Naive B cell (primary cell): ENCODE measurements around the gene GIT1. TPM values are rescaled to one million over a fixed set of nuclear protein-coding genes. Genes with fewer than 3 reads are reported as not detected.
"Not testable (repeated sequence)": the region's sequence is repeated elsewhere in the genome, so short reads cannot be mapped to it uniquely, and the experiment has no call there.

Experiments used
- ATAC-seq, 2 donors: fragments of 150-1000 bp; cut with Tn5 transposase; 2 replicates each; pipeline ENCODE4 v1.10.0; 2021; ENCODE audit warnings: low read depth in 2 of 2, mild to moderate bottlenecking in 2 of 2, moderate library complexity in 2 of 2
- DNase-seq: peaks from one replicate; pipeline ENCODE4 v3.0.0; 2022
- H3K27ac Mint-ChIP-seq, 6 donors: one replicate each; pipeline ENCODE4 v1.8.0; 2020 to 2022; ENCODE audit warnings: mild to moderate bottlenecking in 6 of 6, mixed read lengths in 6 of 6, moderate library complexity in 5 of 6, inconsistent platforms in 2 of 6
- H3K27me3 Mint-ChIP-seq, 3 donors: one replicate each; pipeline ENCODE4 v1.8.0; 2021 to 2022; ENCODE audit warnings: mixed read lengths in 3 of 3, mild to moderate bottlenecking in 1 of 3
- H3K36me3 Mint-ChIP-seq, 2 donors: one replicate each; pipeline ENCODE4 v1.8.0; 2020 to 2022; ENCODE audit warnings: mixed read lengths in 2 of 2, inconsistent platforms in 1 of 2, mild to moderate bottlenecking in 1 of 2
- H3K4me1 Mint-ChIP-seq, 3 donors: one replicate each; pipeline ENCODE4 v1.8.0; 2020 to 2022; ENCODE audit warnings: mixed read lengths in 3 of 3, inconsistent platforms in 1 of 3, mild to moderate bottlenecking in 1 of 3, moderate library complexity in 1 of 3
- H3K4me3 Mint-ChIP-seq, 8 donors: one replicate each; pipeline ENCODE4 v1.8.0; 2020 to 2022; ENCODE audit warnings: mild to moderate bottlenecking in 8 of 8, mixed read lengths in 8 of 8, moderate library complexity in 8 of 8, inconsistent platforms in 2 of 8
- H3K9me3 Mint-ChIP-seq, 7 donors: one replicate each; pipeline ENCODE4 v1.8.0; 2020 to 2022; ENCODE audit warnings: mixed read lengths in 7 of 7, mild to moderate bottlenecking in 5 of 7, inconsistent platforms in 2 of 7, moderate library complexity in 1 of 7
- polyA plus RNA-seq, 6 donors: library from polyadenylated mRNA; unstranded; fragments of 300-500 nt; fragmentation: Illumina TruSeq; gene quantifications; one replicate each; pipeline ENCODE4 v1.2.3, GENCODE V29; 2021; ENCODE audit warnings: low read depth in 6 of 6

GIT1 gene
- polyA plus RNA-seq, 6 donors from 2014 or later = 1.6 to 12.9 (median 4.4) TPM

GRCh38 chr17:29568331-29569244 lies 20.9 kb downstream of the GIT1 start, which contains the start of gene TP53I13:
Gene TP53I13 (plus strand): TSS chr17:29568701. CDS start chr17:29568759, 58 bp downstream.
- Mint-ChIP-seq H3K4me1 (peaks cover 30 to 58% (median 44%) of the 10 kb centered on the region in 3 donors), H3K36me3 (no peaks in the 10 kb centered on the region), H3K9me3 (no peaks in the 10 kb centered on the region), H3K27ac (peak within 1 kb of the TSS; percentile 90 to 98 (median 97)), H3K27me3 (no peaks in the 10 kb centered on the region), H3K4me3 (peak within 1 kb of the TSS; percentile 94 to 99 (median 98))
- peak; percentile 86 for DNase-seq
- ATAC-seq = peak; percentile 50 to 54

GRCh38 chr17:29567554-29568330 lies 21.7 kb downstream of the GIT1 start:
- H3K27me3 Mint-ChIP-seq = no peaks in the 10 kb centered on the region
- H3K4me1 Mint-ChIP-seq = peaks cover 32 to 55% (median 43%) of the 10 kb centered on the region in 3 donors
- H3K27ac Mint-ChIP-seq = peak overlapping the region; percentile 90 to 98 (median 97)
- peak; percentile 82 for DNase-seq
- ATAC-seq = peak; percentile 64 to 66
- peak overlapping the region; percentile 94 to 99 (median 98) for H3K4me3 Mint-ChIP-seq
- no peaks in the 10 kb centered on the region for H3K36me3 Mint-ChIP-seq
- no peaks in the 10 kb centered on the region for H3K9me3 Mint-ChIP-seq

- H3K4me3 Mint-ChIP-seq = peak overlapping the region; percentile 82 to 99 (median 97)
- peaks cover 37 to 61% (median 48%) of the 10 kb centered on the region in 3 donors for H3K4me1 Mint-ChIP-seq
- H3K27me3 Mint-ChIP-seq = no peaks in the 10 kb centered on the region
- peaks cover 0 to 2% of the 10 kb centered on the region in 2 donors for H3K36me3 Mint-ChIP-seq
- ATAC-seq (peak; percentile 2 to 6), DNase-seq (no peak)
- peak overlapping the region in 4 of 6 donors; percentile 34 to 98 (median 70) for H3K27ac Mint-ChIP-seq
- H3K9me3 Mint-ChIP-seq = no peaks in the 10 kb centered on the region
These were observed 22.2 kb downstream of the GIT1 start for GRCh38 chr17:29567304-29567553.

- H3K4me3 Mint-ChIP-seq = peak within 1 kb of the TSS; percentile 94 to 99 (median 98)
- H3K27me3 Mint-ChIP-seq = no peaks in the 10 kb centered on the region
- ATAC-seq (peak; percentile 15 to 21), DNase-seq (peak; percentile 70)
- peaks cover 43 to 66% (median 54%) of the 10 kb centered on the region in 3 donors for H3K4me1 Mint-ChIP-seq
- H3K9me3 Mint-ChIP-seq = no peaks in the 10 kb centered on the region
- H3K36me3 Mint-ChIP-seq = peaks cover 0 to 5% of the 10 kb centered on the region in 2 donors
- H3K27ac Mint-ChIP-seq = peak within 1 kb of the TSS; percentile 90 to 98 (median 97)
These were observed 22.8 kb downstream of the GIT1 start, which contains the start of gene ABHD15 for GRCh38 chr17:29566473-29567303. Gene ABHD15 (minus strand): TSS chr17:29567037. CDS start chr17:29566966, 71 bp downstream.

- H3K36me3 Mint-ChIP-seq = peaks cover 0 to 5% of the 10 kb centered on the region in 2 donors
- no peaks in the 10 kb centered on the region for H3K27me3 Mint-ChIP-seq
- peaks cover 49 to 66% (median 59%) of the 10 kb centered on the region in 3 donors for H3K4me1 Mint-ChIP-seq
- ATAC-seq = peak; percentile 4 to 6
- peak overlapping the region; percentile 92 to 97 (median 94) for H3K4me3 Mint-ChIP-seq
- H3K9me3 Mint-ChIP-seq = no peaks in the 10 kb centered on the region
- DNase-seq = peak; percentile 52
- H3K27ac Mint-ChIP-seq = peak overlapping the region; percentile 76 to 95 (median 94)
These were observed 23.6 kb downstream of the GIT1 start for GRCh38 chr17:29565643-29566472.

GRCh38 chr17:29563816-29564215 lies 25.6 kb downstream of the GIT1 start:
- no peaks in the 10 kb centered on the region for H3K9me3 Mint-ChIP-seq
- peaks cover 50 to 72% (median 67%) of the 10 kb centered on the region in 3 donors for H3K4me1 Mint-ChIP-seq
- peak; percentile 75 for DNase-seq
- H3K27ac Mint-ChIP-seq = peak overlapping the region; percentile 63 to 97 (median 92)
- ATAC-seq = peak; percentile 33 to 40
- H3K27me3 Mint-ChIP-seq = no peaks in the 10 kb centered on the region
- H3K4me3 Mint-ChIP-seq = peak overlapping the region; percentile 19 to 84 (median 66)
- peaks cover 0 to 5% of the 10 kb centered on the region in 2 donors for H3K36me3 Mint-ChIP-seq

- Mint-ChIP-seq H3K27ac (peak overlapping the region in 5 of 6 donors; percentile 96 to 99 (median 97)), H3K4me3 (peak overlapping the region; percentile 26 to 88 (median 76)), H3K4me1 (peaks cover 58 to 78% (median 72%) of the 10 kb centered on the region in 3 donors), H3K27me3 (no peaks in the 10 kb centered on the region), H3K9me3 (no peaks in the 10 kb centered on the region), H3K36me3 (peaks cover 0 to 5% of the 10 kb centered on the region in 2 donors)
- no peak for ATAC-seq
- DNase-seq = no peak
These were observed 26.8 kb downstream of the GIT1 start for GRCh38 chr17:29562615-29563014.

GRCh38 chr17:29561554-29562517 lies 27.6 kb downstream of the GIT1 start:
- peak overlapping the region; percentile 62 to 88 (median 81) for H3K4me3 Mint-ChIP-seq
- H3K36me3 Mint-ChIP-seq = peaks cover 0 to 5% of the 10 kb centered on the region in 2 donors
- no peaks in the 10 kb centered on the region for H3K9me3 Mint-ChIP-seq
- DNase-seq = peak; percentile 77
- H3K4me1 Mint-ChIP-seq = peaks cover 66 to 86% (median 79%) of the 10 kb centered on the region in 3 donors
- peak overlapping the region; percentile 96 to 99 (median 98) for H3K27ac Mint-ChIP-seq
- peak; percentile 29 to 53 for ATAC-seq
- no peaks in the 10 kb centered on the region for H3K27me3 Mint-ChIP-seq

- Mint-ChIP-seq H3K4me1 (peaks cover 58 to 90% (median 73%) of the 10 kb centered on the region in 3 donors), H3K4me3 (peak overlapping the region; percentile 29 to 88 (median 76)), H3K9me3 (no peaks in the 10 kb centered on the region), H3K27ac (peak overlapping the region; percentile 82 to 99 (median 96)), H3K27me3 (no peaks in the 10 kb centered on the region), H3K36me3 (peaks cover 0 to 5% of the 10 kb centered on the region in 2 donors)
- peak; percentile 59 to 65 for ATAC-seq
- DNase-seq = peak; percentile 71
These were observed 29.1 kb downstream of the GIT1 start for GRCh38 chr17:29560316-29560715.

- H3K36me3 Mint-ChIP-seq = peaks cover 0 to 5% of the 10 kb centered on the region in 2 donors
- DNase-seq (no peak), ATAC-seq (no peak)
- H3K27me3 Mint-ChIP-seq = no peaks in the 10 kb centered on the region
- H3K9me3 Mint-ChIP-seq = no peaks in the 10 kb centered on the region
- H3K4me1 Mint-ChIP-seq = peaks cover 62 to 89% (median 75%) of the 10 kb centered on the region in 3 donors
- peak overlapping the region in 4 of 6 donors; percentile 41 to 99 (median 97) for H3K27ac Mint-ChIP-seq
- H3K4me3 Mint-ChIP-seq = peak overlapping the region in 6 of 8 donors; percentile 56 to 88 (median 82)
These were observed 29.8 kb downstream of the GIT1 start for GRCh38 chr17:29559640-29560039.

- Mint-ChIP-seq H3K4me1 (peaks cover 54 to 78% (median 65%) of the 10 kb centered on the region in 3 donors), H3K27ac (peak overlapping the region; percentile 57 to 97 (median 90)), H3K4me3 (peak overlapping the region in 7 of 8 donors; percentile 22 to 79 (median 63))
- not testable (repeated sequence) for ATAC-seq, H3K36me3 Mint-ChIP-seq, H3K27me3 Mint-ChIP-seq, DNase-seq, H3K9me3 Mint-ChIP-seq
These were observed 31.3 kb downstream of the GIT1 start for GRCh38 chr17:29558139-29558538.
